ENCODE results near the gene TNIK.

The TNIK gene

GRCh38 chr3:171354706-171355582, 105.3 kb downstream of the TNIK start:
- no peaks in the 10 kb centered on the region for H3K9me2 ChIP-seq (replicated peaks; ENCODE audit: control insufficient read depth, low read length)
- H3K9me3 ChIP-seq (ENCODE audit: control insufficient read depth, insufficient read depth, low read length), result no peaks in the 10 kb centered on the region
- no peaks in the 10 kb centered on the region for H3K79me2 ChIP-seq (ENCODE audit: control insufficient read depth, low read length)
- H3K36me3 ChIP-seq (ENCODE audit: control insufficient read depth, low read length), result no peaks in the 10 kb centered on the region
- H3K4me3 ChIP-seq (ENCODE audit: low read length), result no peak overlapping the region
- no peaks in the 10 kb centered on the region for H3K4me1 ChIP-seq (ENCODE audit: control insufficient read depth, low read length)
- H3K27ac ChIP-seq (ENCODE audit: low read depth, low read length), result no peak overlapping the region
- H3K4me2 ChIP-seq (ENCODE audit: low read length), result no peak overlapping the region
- H3K27me3 ChIP-seq (ENCODE audit: control insufficient read depth, low read length), result no peaks in the 10 kb centered on the region
- TF ChIP-seq CTCF (IDR thresholded peaks at IDR 0.05; ENCODE audit: low read depth, low read length, poor library complexity, severe bottlenecking), result no peak
- no peak for TF ChIP-seq EZH2phosphoT487 (IDR thresholded peaks at IDR 0.05; ENCODE audit: borderline replicate concordance, low read length)
- no peaks in the 10 kb centered on the region for H4K20me1 ChIP-seq (ENCODE audit: control insufficient read depth, insufficient read depth, low read depth, low read length)
- H3F3A ChIP-seq (ENCODE audit: control insufficient read depth, insufficient read depth), result no peaks in the 10 kb centered on the region

GRCh38 chr3:171354049-171354705, 106.0 kb downstream of the TNIK start:
- Histone ChIP-seq H3K27me3 (ENCODE audit: control insufficient read depth, low read length) (no peaks in the 10 kb centered on the region), H4K20me1 (ENCODE audit: control insufficient read depth, insufficient read depth, low read depth, low read length) (no peaks in the 10 kb centered on the region), H3K9me3 (ENCODE audit: control insufficient read depth, insufficient read depth, low read length) (no peaks in the 10 kb centered on the region), H3F3A (ENCODE audit: control insufficient read depth, insufficient read depth) (no peaks in the 10 kb centered on the region), H3K79me2 (ENCODE audit: control insufficient read depth, low read length) (no peaks in the 10 kb centered on the region), H3K36me3 (ENCODE audit: control insufficient read depth, low read length) (no peaks in the 10 kb centered on the region), H3K4me2 (ENCODE audit: low read length) (no peak overlapping the region), H3K4me1 (ENCODE audit: control insufficient read depth, low read length) (no peaks in the 10 kb centered on the region), H3K27ac (ENCODE audit: low read depth, low read length) (no peak overlapping the region), H3K9me2 (replicated peaks; ENCODE audit: control insufficient read depth, low read length) (no peaks in the 10 kb centered on the region), H3K4me3 (ENCODE audit: low read length) (no peak overlapping the region)
- TF ChIP-seq CTCF (IDR thresholded peaks at IDR 0.05; ENCODE audit: low read depth, low read length, poor library complexity, severe bottlenecking) (no peak), EZH2phosphoT487 (IDR thresholded peaks at IDR 0.05; ENCODE audit: borderline replicate concordance, low read length) (no peak)

DNA sequence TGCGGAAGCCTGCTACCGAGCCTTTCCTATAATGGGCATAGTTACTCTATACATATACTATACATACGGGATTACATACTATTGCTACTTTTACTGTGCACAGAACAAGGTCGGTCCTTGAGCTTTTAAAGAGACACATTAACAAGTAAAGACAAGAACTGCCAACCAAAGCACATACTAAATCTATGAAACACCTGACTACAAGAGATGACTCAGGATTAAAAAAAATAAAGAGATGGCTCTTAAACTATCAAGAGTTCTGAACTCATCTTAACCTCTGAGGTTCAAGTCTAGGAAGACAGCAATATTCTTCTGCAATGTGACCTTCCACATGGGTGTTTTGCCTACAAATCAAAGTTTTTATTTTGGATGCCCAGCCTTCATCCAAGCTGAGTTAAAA, 106.8 kb downstream of the TNIK start:
- H3K79me2 ChIP-seq (ENCODE audit: control insufficient read depth, low read length), result no peaks in the 10 kb centered on the region

More for the DNA sequence above, 106.8 kb downstream of the TNIK start:
- Histone ChIP-seq H3K36me3 (ENCODE audit: control insufficient read depth, low read length) (no peaks in the 10 kb centered on the region), H3F3A (ENCODE audit: control insufficient read depth, insufficient read depth) (no peaks in the 10 kb centered on the region), H4K20me1 (ENCODE audit: control insufficient read depth, insufficient read depth, low read depth, low read length) (no peaks in the 10 kb centered on the region), H3K4me3 (ENCODE audit: low read length) (no peak overlapping the region), H3K4me2 (ENCODE audit: low read length) (no peak overlapping the region), H3K27me3 (ENCODE audit: control insufficient read depth, low read length) (no peaks in the 10 kb centered on the region), H3K4me1 (ENCODE audit: control insufficient read depth, low read length) (no peaks in the 10 kb centered on the region), H3K27ac (ENCODE audit: low read depth, low read length) (no peak overlapping the region), H3K9me2 (replicated peaks; ENCODE audit: control insufficient read depth, low read length) (no peaks in the 10 kb centered on the region), H3K9me3 (ENCODE audit: control insufficient read depth, insufficient read depth, low read length) (no peaks in the 10 kb centered on the region)
- TF ChIP-seq EZH2phosphoT487 (IDR thresholded peaks at IDR 0.05; ENCODE audit: borderline replicate concordance, low read length) (no peak), CTCF (IDR thresholded peaks at IDR 0.05; ENCODE audit: low read depth, low read length, poor library complexity, severe bottlenecking) (no peak)

Data from DOHH2 (cell line).